Neural cell (in vitro differentiated cells): ENCODE measurements around the gene PPP2R5A. TPM values are rescaled to one million over a fixed set of nuclear protein-coding genes. Genes with fewer than 3 reads are reported as not detected.

Source experiments
- H2AFZ ChIP-seq: fragments of 200-600, 300-800 bp; sonication (generic), shearing (Covaris generic); 2 replicates; pipeline ENCODE4 v1.6.0; 2014; ENCODE audit warnings: low read depth, mild to moderate bottlenecking, antibody characterized with exemption, low read length, moderate library complexity
- H3F3A ChIP-seq: fragments of 200-600 bp; shearing (Covaris generic); 2 replicates; pipeline ENCODE4 v1.6.1; 2016; ENCODE audit warnings: mild to moderate bottlenecking, moderate library complexity, mixed read lengths, antibody characterized with exemption, low read length; ENCODE audit not compliant: insufficient read depth, poor library complexity, severe bottlenecking
- H3K27ac ChIP-seq: fragments of 200-600, 300-800 bp; sonication (generic), shearing (Covaris generic); 2 replicates; pipeline ENCODE4 v1.5.1; 2014; ENCODE audit warnings: mild to moderate bottlenecking, low read length, moderate library complexity
- H3K27me3 ChIP-seq: fragments of 300-800, 200-600 bp; sonication (generic), shearing (Covaris generic); 2 replicates; pipeline ENCODE4 v1.6.0; 2014; ENCODE audit warnings: mild to moderate bottlenecking, low read depth, low read length, moderate library complexity; ENCODE audit not compliant: insufficient read depth
- H3K36me3 ChIP-seq: fragments of 300-800, 200-600 bp; sonication (generic), shearing (Covaris generic); 2 replicates; pipeline ENCODE4 v1.5.1; 2014; ENCODE audit warnings: mild to moderate bottlenecking, antibody characterized with exemption, low read length, moderate library complexity; ENCODE audit not compliant: insufficient read depth
- H3K4me2 ChIP-seq: fragments of 300-800, 200-600 bp; sonication (generic), shearing (Covaris generic); 2 replicates; pipeline ENCODE4 v1.6.0; 2014; ENCODE audit warnings: mild to moderate bottlenecking, low read length
- H3K4me3 ChIP-seq: fragments of 300-800, 200-600 bp; sonication (generic), shearing (Covaris generic); 2 replicates; pipeline ENCODE4 v1.5.1; 2014; ENCODE audit warnings: mild to moderate bottlenecking, low read length, moderate library complexity
- H3K79me2 ChIP-seq: fragments of 200-600 bp; shearing (Covaris generic); replicated peaks from 2 replicates; pipeline ENCODE4 v1.6.0; 2014; ENCODE audit warnings: mild to moderate bottlenecking, low read length, moderate library complexity; ENCODE audit not compliant: insufficient read depth
- H3K9ac ChIP-seq: fragments of 300-800, 200-600 bp; sonication (generic), shearing (Covaris generic); 2 replicates; pipeline ENCODE4 v1.6.1; 2016; ENCODE audit warnings: mild to moderate bottlenecking, low read length, mixed read lengths
- H3K9me2 ChIP-seq: fragments of 200-600 bp; shearing (Covaris generic); 2 replicates; pipeline ENCODE4 v1.6.1; 2016; ENCODE audit warnings: mild to moderate bottlenecking, low read length, mixed read lengths; ENCODE audit not compliant: insufficient read depth
- H3K9me3 ChIP-seq: fragments of 200-600, 300-800 bp; sonication (generic), shearing (Covaris generic); 2 replicates; pipeline ENCODE4 v1.6.1; 2016; ENCODE audit warnings: mild to moderate bottlenecking, mixed run types, low read length, moderate library complexity, mixed read lengths
- H4K20me1 ChIP-seq: fragments of 200-600 bp; shearing (Covaris generic); 2 replicates; pipeline ENCODE4 v1.6.1; 2016; ENCODE audit warnings: mild to moderate bottlenecking, mixed run types; ENCODE audit not compliant: insufficient read depth
- EP300 ChIP-seq: fragments of 450-650 bp; conservative IDR thresholded peaks from 2 replicates; pipeline ENCODE4 v1.6.1; 2014; ENCODE audit warnings: antibody characterized with exemption, mild to moderate bottlenecking, moderate library complexity; ENCODE audit not compliant: poor library complexity, severe bottlenecking
- EZH2 ChIP-seq: fragments of 200-600, 300-800 bp; shearing (Covaris generic), sonication (generic); IDR thresholded peaks from 2 replicates; pipeline ENCODE4 v1.6.1; 2014; ENCODE audit warnings: antibody characterized with exemption, low read length, borderline replicate concordance, mild to moderate bottlenecking; ENCODE audit not compliant: insufficient read depth, poor library complexity, severe bottlenecking
- MXI1 ChIP-seq: fragments of 450-650 bp; conservative IDR thresholded peaks from 2 replicates; pipeline ENCODE4 v1.6.1; 2014; ENCODE audit warnings: antibody characterized with exemption, mild to moderate bottlenecking; ENCODE audit not compliant: poor library complexity, severe bottlenecking
- POLR2AphosphoS5 ChIP-seq: IDR thresholded peaks from 2 replicates; pipeline ENCODE4 v1.6.1; 2012
- RAD21 ChIP-seq: fragments of 450-650 bp; conservative IDR thresholded peaks from 2 replicates; pipeline ENCODE4 v1.6.1; 2014; ENCODE audit warnings: antibody characterized with exemption, mild to moderate bottlenecking, moderate library complexity
- SMC3 ChIP-seq: fragments of 450-650 bp; conservative IDR thresholded peaks from 2 replicates; pipeline ENCODE4 v1.6.1; 2014; ENCODE audit warnings: antibody characterized with exemption, mild to moderate bottlenecking, moderate library complexity; ENCODE audit not compliant: poor library complexity
- TAF1 ChIP-seq: IDR thresholded peaks from 2 replicates; pipeline ENCODE4 v1.6.1; 2012; ENCODE audit warnings: low read depth
- polyA plus RNA-seq: library from polyadenylated mRNA; depleted of rRNA; stranded (reverse); fragments of >200 nt; gene quantifications from 2 replicates; pipeline ENCODE4 v1.2.3, GENCODE V29; 2014
- TF ChIP-seq, protein P1 (sequence below): fragments of 450-650 bp; IDR thresholded peaks from 2 replicates; pipeline ENCODE4 v1.5.1; 2014; ENCODE audit warnings: antibody characterized with exemption, mild to moderate bottlenecking, moderate library complexity; ENCODE audit not compliant: poor library complexity, severe bottlenecking
- TF ChIP-seq, protein P2 (sequence below): IDR thresholded peaks from 2 replicates; pipeline ENCODE4 v1.6.1; 2012; ENCODE audit warnings: borderline replicate concordance

The PPP2R5A gene
- polyA plus RNA-seq, 1 donor from 2014 or later: 5.9 TPM

DNA sequence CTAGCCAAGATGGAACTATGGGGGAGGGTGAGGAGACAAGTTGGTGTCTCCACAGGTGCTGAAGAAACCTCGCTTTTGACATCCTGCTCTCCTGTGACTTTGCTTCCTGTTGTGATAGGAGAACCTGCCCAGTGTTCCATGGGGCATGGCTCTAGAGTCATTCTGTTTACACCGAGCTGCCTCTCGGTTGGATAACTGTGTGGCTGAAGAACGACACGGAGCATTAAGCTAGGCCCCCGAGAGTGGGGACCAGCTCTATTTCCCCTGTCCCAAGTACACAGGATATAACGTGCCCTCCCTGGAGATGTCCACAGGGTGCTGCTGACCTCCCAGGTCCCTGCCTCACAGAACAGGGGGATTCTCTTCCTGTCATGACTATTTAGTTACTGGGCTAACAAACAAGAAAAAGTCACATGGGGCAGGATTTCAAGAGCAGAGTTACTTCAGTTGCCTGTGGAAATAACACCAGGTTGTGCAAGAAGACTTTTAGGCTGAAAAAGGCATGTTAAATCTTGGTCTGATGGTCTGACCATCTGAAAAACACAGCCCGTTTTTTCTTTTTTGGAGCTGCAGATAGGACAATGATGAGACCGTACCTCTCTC is 29.4 kb upstream of the PPP2R5A start:
- Histone ChIP-seq H3K79me2 (no peaks in the 10 kb centered on the region), H3K27me3 (no peaks in the 10 kb centered on the region), H3K9me2 (no peaks in the 10 kb centered on the region), H3K27ac (no peak overlapping the region), H3K9me3 (no peaks in the 10 kb centered on the region), H2AFZ (no peak overlapping the region), H3K9ac (no peak overlapping the region), H3K4me3 (no peak overlapping the region), H3F3A (no peaks in the 10 kb centered on the region), H3K36me3 (no peaks in the 10 kb centered on the region), H3K4me2 (no peak overlapping the region), H4K20me1 (no peaks in the 10 kb centered on the region)
- TF ChIP-seq, protein P1, sequence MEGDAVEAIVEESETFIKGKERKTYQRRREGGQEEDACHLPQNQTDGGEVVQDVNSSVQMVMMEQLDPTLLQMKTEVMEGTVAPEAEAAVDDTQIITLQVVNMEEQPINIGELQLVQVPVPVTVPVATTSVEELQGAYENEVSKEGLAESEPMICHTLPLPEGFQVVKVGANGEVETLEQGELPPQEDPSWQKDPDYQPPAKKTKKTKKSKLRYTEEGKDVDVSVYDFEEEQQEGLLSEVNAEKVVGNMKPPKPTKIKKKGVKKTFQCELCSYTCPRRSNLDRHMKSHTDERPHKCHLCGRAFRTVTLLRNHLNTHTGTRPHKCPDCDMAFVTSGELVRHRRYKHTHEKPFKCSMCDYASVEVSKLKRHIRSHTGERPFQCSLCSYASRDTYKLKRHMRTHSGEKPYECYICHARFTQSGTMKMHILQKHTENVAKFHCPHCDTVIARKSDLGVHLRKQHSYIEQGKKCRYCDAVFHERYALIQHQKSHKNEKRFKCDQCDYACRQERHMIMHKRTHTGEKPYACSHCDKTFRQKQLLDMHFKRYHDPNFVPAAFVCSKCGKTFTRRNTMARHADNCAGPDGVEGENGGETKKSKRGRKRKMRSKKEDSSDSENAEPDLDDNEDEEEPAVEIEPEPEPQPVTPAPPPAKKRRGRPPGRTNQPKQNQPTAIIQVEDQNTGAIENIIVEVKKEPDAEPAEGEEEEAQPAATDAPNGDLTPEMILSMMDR: no peak
- TF ChIP-seq RAD21 (no peak), POLR2AphosphoS5 (no peak), TAF1 (no peak)

DNA sequence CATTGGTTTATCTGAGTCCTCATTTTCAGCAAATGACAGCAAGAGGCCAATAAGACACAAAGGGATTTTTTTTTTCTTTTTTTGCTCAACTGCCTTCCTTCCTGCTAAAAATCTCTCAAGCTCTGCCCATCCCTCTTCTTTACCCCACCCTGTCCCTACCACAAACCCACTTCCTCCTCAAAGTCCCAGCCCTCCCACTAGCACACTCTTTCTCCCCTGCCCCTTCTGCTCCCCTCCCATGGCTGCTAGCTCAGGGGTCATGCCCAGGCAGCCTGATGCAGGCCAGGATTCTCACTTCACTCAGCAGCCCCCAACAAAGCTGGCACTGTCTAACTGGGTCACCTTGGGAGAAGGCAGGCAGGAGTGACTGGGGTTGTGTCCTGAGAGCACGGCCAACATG is 28.8 kb upstream of the PPP2R5A start:
- Histone ChIP-seq H3K27me3 (no peaks in the 10 kb centered on the region), H3K4me3 (no peak overlapping the region), H3K4me2 (no peak overlapping the region), H3K9me3 (no peaks in the 10 kb centered on the region), H3F3A (no peaks in the 10 kb centered on the region), H3K9me2 (no peaks in the 10 kb centered on the region), H3K79me2 (no peaks in the 10 kb centered on the region), H3K36me3 (no peaks in the 10 kb centered on the region), H2AFZ (no peak overlapping the region), H3K9ac (no peak overlapping the region), H3K27ac (no peak overlapping the region), H4K20me1 (no peaks in the 10 kb centered on the region)
- TF ChIP-seq EZH2 (no peak), SMC3 (no peak), MXI1 (no peak), POLR2AphosphoS5 (no peak), EP300 (no peak)

- TF ChIP-seq EP300 (no peak), SMC3 (no peak), MXI1 (no peak), POLR2AphosphoS5 (no peak), TAF1 (no peak), RAD21 (no peak), EZH2 (no peak)
- TF ChIP-seq, protein P2, sequence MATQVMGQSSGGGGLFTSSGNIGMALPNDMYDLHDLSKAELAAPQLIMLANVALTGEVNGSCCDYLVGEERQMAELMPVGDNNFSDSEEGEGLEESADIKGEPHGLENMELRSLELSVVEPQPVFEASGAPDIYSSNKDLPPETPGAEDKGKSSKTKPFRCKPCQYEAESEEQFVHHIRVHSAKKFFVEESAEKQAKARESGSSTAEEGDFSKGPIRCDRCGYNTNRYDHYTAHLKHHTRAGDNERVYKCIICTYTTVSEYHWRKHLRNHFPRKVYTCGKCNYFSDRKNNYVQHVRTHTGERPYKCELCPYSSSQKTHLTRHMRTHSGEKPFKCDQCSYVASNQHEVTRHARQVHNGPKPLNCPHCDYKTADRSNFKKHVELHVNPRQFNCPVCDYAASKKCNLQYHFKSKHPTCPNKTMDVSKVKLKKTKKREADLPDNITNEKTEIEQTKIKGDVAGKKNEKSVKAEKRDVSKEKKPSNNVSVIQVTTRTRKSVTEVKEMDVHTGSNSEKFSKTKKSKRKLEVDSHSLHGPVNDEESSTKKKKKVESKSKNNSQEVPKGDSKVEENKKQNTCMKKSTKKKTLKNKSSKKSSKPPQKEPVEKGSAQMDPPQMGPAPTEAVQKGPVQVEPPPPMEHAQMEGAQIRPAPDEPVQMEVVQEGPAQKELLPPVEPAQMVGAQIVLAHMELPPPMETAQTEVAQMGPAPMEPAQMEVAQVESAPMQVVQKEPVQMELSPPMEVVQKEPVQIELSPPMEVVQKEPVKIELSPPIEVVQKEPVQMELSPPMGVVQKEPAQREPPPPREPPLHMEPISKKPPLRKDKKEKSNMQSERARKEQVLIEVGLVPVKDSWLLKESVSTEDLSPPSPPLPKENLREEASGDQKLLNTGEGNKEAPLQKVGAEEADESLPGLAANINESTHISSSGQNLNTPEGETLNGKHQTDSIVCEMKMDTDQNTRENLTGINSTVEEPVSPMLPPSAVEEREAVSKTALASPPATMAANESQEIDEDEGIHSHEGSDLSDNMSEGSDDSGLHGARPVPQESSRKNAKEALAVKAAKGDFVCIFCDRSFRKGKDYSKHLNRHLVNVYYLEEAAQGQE: no peak
- TF ChIP-seq, protein P1: no peak
- Histone ChIP-seq H3K27me3 (no peaks in the 10 kb centered on the region), H3K4me3 (no peak overlapping the region), H3K9ac (no peak overlapping the region), H2AFZ (no peak overlapping the region), H3F3A (no peaks in the 10 kb centered on the region), H3K79me2 (no peaks in the 10 kb centered on the region), H3K36me3 (no peaks in the 10 kb centered on the region), H3K4me2 (no peak overlapping the region), H3K27ac (no peak overlapping the region), H3K9me3 (no peaks in the 10 kb centered on the region), H3K9me2 (no peaks in the 10 kb centered on the region), H4K20me1 (no peaks in the 10 kb centered on the region)
Measured at GRCh38 chr1:212257157-212257556, 28.1 kb upstream of the PPP2R5A start.
